ENCODE measurements around the gene OTOP3.
A peak's percentile ranks its signal among the peaks of the same experiment; 100 is the strongest.

DNA sequence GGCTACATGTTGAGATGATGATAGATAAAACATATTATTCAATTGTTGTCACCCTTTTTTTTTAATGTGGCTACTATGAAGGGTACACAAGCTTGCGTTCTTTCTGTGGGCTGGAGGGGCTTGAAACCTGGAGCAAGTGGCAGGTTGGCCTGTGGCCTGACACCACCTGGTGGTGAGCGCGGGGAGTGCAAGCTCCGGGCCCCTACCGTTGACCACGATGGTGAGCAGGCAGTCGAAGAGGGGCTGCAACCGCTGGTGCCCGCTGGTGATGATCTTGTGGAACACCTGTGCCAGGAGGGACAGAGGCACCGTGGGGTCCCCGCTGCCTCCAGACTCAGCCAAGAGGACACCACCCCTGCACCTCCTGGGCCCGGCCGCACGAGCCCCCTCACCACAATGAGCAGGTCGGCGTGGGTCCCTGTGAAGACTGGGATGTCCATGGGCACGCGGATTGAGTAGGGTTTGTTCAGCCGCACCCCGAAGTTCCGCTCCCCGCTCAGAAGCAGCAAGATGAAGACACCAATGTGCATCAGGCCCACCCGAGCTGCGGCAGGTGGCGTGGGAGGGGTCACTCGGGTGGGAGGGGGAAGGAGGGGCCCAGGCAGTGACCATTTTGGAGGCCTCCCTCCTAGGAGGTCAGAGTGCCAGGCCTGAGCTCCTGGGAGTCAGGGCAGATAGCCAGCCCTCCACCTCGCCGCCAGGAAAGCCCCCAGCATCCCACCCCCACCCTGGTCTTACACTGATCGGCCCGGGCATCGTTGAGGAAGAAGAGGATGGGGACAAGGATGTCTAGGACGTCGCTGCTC lies 22.4 kb downstream of the OTOP3 start:
- TF ChIP-seq, protein P1, sequence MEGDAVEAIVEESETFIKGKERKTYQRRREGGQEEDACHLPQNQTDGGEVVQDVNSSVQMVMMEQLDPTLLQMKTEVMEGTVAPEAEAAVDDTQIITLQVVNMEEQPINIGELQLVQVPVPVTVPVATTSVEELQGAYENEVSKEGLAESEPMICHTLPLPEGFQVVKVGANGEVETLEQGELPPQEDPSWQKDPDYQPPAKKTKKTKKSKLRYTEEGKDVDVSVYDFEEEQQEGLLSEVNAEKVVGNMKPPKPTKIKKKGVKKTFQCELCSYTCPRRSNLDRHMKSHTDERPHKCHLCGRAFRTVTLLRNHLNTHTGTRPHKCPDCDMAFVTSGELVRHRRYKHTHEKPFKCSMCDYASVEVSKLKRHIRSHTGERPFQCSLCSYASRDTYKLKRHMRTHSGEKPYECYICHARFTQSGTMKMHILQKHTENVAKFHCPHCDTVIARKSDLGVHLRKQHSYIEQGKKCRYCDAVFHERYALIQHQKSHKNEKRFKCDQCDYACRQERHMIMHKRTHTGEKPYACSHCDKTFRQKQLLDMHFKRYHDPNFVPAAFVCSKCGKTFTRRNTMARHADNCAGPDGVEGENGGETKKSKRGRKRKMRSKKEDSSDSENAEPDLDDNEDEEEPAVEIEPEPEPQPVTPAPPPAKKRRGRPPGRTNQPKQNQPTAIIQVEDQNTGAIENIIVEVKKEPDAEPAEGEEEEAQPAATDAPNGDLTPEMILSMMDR (IDR thresholded peaks at IDR 0.05), result peak; percentile 97
- TF ChIP-seq ZFX (IDR thresholded peaks at IDR 0.05; ENCODE audit: borderline replicate concordance), result no peak
